Measurements from ENCODE around the gene CMTM7. TPM values are rescaled to one million over a fixed set of nuclear protein-coding genes. Genes with fewer than 3 reads are reported as not detected.

Gene CMTM7
- total RNA-seq, 1 experiment from 2014 or later = 62.6 TPM

DNA sequence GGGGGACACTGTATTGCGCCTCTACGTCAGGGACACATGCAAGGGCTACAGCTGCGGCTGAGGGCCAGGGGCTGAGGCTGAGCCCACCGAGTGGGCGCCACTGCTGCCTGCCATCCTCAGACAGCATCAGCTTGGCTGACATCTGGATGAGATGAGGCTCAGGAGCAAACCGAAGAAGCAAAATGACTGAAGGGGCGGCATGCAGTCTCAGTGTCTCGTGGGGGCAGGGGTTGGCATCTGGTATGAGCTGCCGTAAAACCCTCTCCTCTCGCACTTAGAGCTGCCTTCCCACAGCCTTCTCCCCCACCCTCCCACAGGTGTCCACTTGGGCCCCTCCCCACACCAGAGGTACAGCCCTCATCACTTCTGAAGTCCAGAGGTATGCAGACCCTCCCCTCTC is 24.2 kb upstream of the CMTM7 start (continued):
- TF ChIP-seq EGR1 (IDR thresholded peaks at IDR 0.05; ENCODE audit: low read depth) (no peak), JUND (IDR thresholded peaks at IDR 0.05) (no peak), POLR2A (IDR thresholded peaks at IDR 0.05; ENCODE audit: borderline replicate concordance, extremely low read depth, insufficient read depth, insufficient read length) (no peak), CBX3 (IDR thresholded peaks at IDR 0.05; ENCODE audit: low read depth) (no peak)

DNA sequence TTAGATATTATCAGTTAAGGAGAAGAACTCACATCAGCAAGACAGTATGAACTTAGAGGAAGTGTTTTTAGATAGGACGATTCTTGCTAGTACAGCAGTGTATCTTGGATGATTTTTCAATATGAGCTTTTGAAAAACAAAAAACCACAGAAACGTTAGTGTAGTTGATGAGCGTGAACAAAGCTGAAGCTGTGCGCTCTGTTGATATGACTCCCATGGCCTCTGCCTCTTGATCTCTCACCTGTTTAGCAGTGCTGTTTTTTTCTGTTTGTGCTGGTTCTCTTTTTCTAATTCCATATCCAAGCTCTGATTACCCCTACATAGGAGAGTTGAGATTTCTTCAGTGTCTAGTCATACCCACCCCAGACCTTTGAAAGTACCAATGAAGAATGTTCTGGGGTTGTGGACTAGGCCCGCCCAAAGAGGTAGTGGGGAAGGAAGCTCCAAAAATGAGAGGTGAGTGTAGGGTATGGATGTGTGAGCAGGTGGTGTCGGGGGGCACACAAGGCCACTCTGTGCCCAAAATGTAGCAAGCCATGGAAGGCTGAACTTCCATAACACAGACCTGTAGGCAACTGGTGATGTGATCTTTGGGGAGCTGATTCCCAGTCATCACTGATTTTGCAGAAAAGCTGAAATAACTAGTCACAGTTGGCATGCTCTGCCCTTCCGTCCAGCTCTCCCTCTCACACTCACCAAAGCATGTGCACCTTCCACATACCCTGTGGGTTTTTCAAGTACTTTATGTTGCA is 20.0 kb upstream of the CMTM7 start:
- no peaks in the 10 kb centered on the region for H3K27me3 ChIP-seq (ENCODE audit: insufficient read depth, low read length)
- no peak overlapping the region for H3K4me2 ChIP-seq (ENCODE audit: low read length)
- H3K9ac ChIP-seq (ENCODE audit: low read length) = no peak overlapping the region
- ChIA-PET CTCF (no interaction called here), POLR2A (interaction anchor here (0.7 kb wide), 1 partner anchor 24 kb away, joined by 3 read pairs; no protein-coding TSS in a partner anchor), RAD21 (ENCODE audit: low non-redundant PET in 1 of 2, low total read pairs in 2 of 2, uncharacterized antibody in 2 of 2, unreplicated experiment in 2 of 2) (no interaction called here)
- no peak for DNase-seq (ENCODE audit: low read depth, low spot score)
- H3K9me3 ChIP-seq (ENCODE audit: control insufficient read depth in 1 of 2, insufficient read depth in 1 of 2, low read depth in 1 of 2, low read length in 2 of 2) = no peaks in the 10 kb centered on the region
- no peak overlapping the region for H2AFZ ChIP-seq (ENCODE audit: low read depth, low read length, poor library complexity, severe bottlenecking)
- H3K79me2 ChIP-seq (ENCODE audit: insufficient read depth, low read length) = no peaks in the 10 kb centered on the region
- no peaks in the 10 kb centered on the region for H4K20me1 ChIP-seq (ENCODE audit: insufficient read depth)
- intact Hi-C loops (cut with micrococcal nuclease) = no loop called here
- H3K4me3 ChIP-seq (replicated peaks in 1 of 2; ENCODE audit: low read depth in 1 of 2, low read length in 2 of 2) = no peak overlapping the region
- no peaks in the 10 kb centered on the region for H3K9me2 ChIP-seq (ENCODE audit: insufficient read depth)
- H3K36me3 ChIP-seq (ENCODE audit: control insufficient read depth in 1 of 2, insufficient read depth in 2 of 2, low read length in 2 of 2) = no peaks in the 10 kb centered on the region
- no peak for TF ChIP-seq EZH2phosphoT487 (IDR thresholded peaks at IDR 0.05; ENCODE audit: borderline replicate concordance)
- no peak for TF ChIP-seq ZNF274 (IDR thresholded peaks at IDR 0.05; ENCODE audit: low read depth, low read length)
- TF ChIP-seq SP1 (IDR thresholded peaks at IDR 0.05; ENCODE audit: low read depth) = no peak
- TF ChIP-seq MAX (IDR thresholded peaks at IDR 0.05) = no peak
- TF ChIP-seq CEBPB (IDR thresholded peaks at IDR 0.05; ENCODE audit: low read depth) = no peak
- TF ChIP-seq YY1 (IDR thresholded peaks at IDR 0.05; ENCODE audit: extremely low read depth, insufficient replicate concordance, low read depth, low read length) = no peak
- no peak for TF ChIP-seq REST (IDR thresholded peaks at IDR 0.05; ENCODE audit: low read depth)
- no peak for TF ChIP-seq FOSL1 (IDR thresholded peaks at IDR 0.05; ENCODE audit: low read depth)
- TF ChIP-seq EGR1 (IDR thresholded peaks at IDR 0.05; ENCODE audit: low read depth) = no peak
- TF ChIP-seq, protein P1, sequence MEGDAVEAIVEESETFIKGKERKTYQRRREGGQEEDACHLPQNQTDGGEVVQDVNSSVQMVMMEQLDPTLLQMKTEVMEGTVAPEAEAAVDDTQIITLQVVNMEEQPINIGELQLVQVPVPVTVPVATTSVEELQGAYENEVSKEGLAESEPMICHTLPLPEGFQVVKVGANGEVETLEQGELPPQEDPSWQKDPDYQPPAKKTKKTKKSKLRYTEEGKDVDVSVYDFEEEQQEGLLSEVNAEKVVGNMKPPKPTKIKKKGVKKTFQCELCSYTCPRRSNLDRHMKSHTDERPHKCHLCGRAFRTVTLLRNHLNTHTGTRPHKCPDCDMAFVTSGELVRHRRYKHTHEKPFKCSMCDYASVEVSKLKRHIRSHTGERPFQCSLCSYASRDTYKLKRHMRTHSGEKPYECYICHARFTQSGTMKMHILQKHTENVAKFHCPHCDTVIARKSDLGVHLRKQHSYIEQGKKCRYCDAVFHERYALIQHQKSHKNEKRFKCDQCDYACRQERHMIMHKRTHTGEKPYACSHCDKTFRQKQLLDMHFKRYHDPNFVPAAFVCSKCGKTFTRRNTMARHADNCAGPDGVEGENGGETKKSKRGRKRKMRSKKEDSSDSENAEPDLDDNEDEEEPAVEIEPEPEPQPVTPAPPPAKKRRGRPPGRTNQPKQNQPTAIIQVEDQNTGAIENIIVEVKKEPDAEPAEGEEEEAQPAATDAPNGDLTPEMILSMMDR (IDR thresholded peaks at IDR 0.05 in 2 of 3, conservative IDR thresholded peaks at IDR 0.05 in 1 of 3; ENCODE audit: borderline replicate concordance in 1 of 3, insufficient read depth in 1 of 3, low read depth in 2 of 3, low read length in 2 of 3) = no peak
- no peak for TF ChIP-seq SIN3A (IDR thresholded peaks at IDR 0.05; ENCODE audit: low read depth)
- TF ChIP-seq RAD21 (IDR thresholded peaks at IDR 0.05; ENCODE audit: low read depth) = no peak
- no peak for TF ChIP-seq ELF1 (IDR thresholded peaks at IDR 0.05; ENCODE audit: borderline replicate concordance, low read depth)
- no peak for TF ChIP-seq EZH2 (IDR thresholded peaks at IDR 0.05)
- no peak for TF ChIP-seq CBX3 (IDR thresholded peaks at IDR 0.05; ENCODE audit: low read depth)
- no peak overlapping the region for H3K27ac ChIP-seq (ENCODE audit: low read depth, low read length)
- BruUV-seq (replicated peaks) = no TSS peak
- ATAC-seq = no peak
- H3K4me1 ChIP-seq (ENCODE audit: control insufficient read depth in 1 of 2, insufficient read depth in 2 of 2, low read length in 2 of 2) = peaks cover 4 to 12% of the 10 kb centered on the region in 2 experiments

All from HCT116 (cell line).